ENCODE measurements around the gene ELN.
A peak's percentile ranks its signal among the peaks of the same experiment; 100 is the strongest.

ELN gene

GRCh38 chr7:74097937-74098614, 70.1 kb downstream of the ELN start:
- ATAC-seq: peak; percentile 64
- TF ChIP-seq ISL1 (CRISPR knock-in tag; IDR thresholded peaks at IDR 0.05): peak; percentile 60
- peak; percentile 55; the same call in 1 of the 2 replicates for TF ChIP-seq ZNF70 (CRISPR knock-in tag; IDR thresholded peaks at IDR 0.05)
- TF ChIP-seq POU6F1 (CRISPR knock-in tag; IDR thresholded peaks at IDR 0.05; ENCODE audit: borderline replicate concordance, low read depth): no peak
- TF ChIP-seq ARNTL (CRISPR knock-in tag; IDR thresholded peaks at IDR 0.05; ENCODE audit: borderline replicate concordance, low read depth): no peak
- TF ChIP-seq SNAI2 (CRISPR knock-in tag; IDR thresholded peaks at IDR 0.05): 0 out of 2 replicates have a peak, but pooled peaks have one; percentile 43
- no peak for TF ChIP-seq ESRRG (CRISPR knock-in tag; IDR thresholded peaks at IDR 0.05)
- TF ChIP-seq ZFP3 (CRISPR knock-in tag; IDR thresholded peaks at IDR 0.05): peak; percentile 69; the same call in 1 of the 2 replicates

GRCh38 chr7:74099031-74099430, 71.1 kb downstream of the ELN start:
- TF ChIP-seq ISL1 (CRISPR knock-in tag; IDR thresholded peaks at IDR 0.05): no peak
- no peak for TF ChIP-seq TSHZ2 (CRISPR knock-in tag; IDR thresholded peaks at IDR 0.05)
- TF ChIP-seq ESRRG (CRISPR knock-in tag; IDR thresholded peaks at IDR 0.05): no peak
- no peak for TF ChIP-seq ZNF565 (CRISPR knock-in tag; conservative IDR thresholded peaks at IDR 0.05; ENCODE audit: low read depth)
- TF ChIP-seq ZNF8 (CRISPR knock-in tag; IDR thresholded peaks at IDR 0.05): no peak
- no peak for TF ChIP-seq TOX (CRISPR knock-in tag; IDR thresholded peaks at IDR 0.05; ENCODE audit: borderline replicate concordance)
- no peak for TF ChIP-seq BACH2 (CRISPR knock-in tag; IDR thresholded peaks at IDR 0.05; ENCODE audit: borderline replicate concordance)
- no peak for TF ChIP-seq ARNTL (CRISPR knock-in tag; IDR thresholded peaks at IDR 0.05; ENCODE audit: borderline replicate concordance, low read depth)
- no peak for TF ChIP-seq PPARA (CRISPR knock-in tag; IDR thresholded peaks at IDR 0.05; ENCODE audit: borderline replicate concordance)
- TF ChIP-seq ZFP30 (CRISPR knock-in tag; IDR thresholded peaks at IDR 0.05): no peak
- no peak for TF ChIP-seq GLIS3 (CRISPR knock-in tag; IDR thresholded peaks at IDR 0.05)
- TF ChIP-seq, protein P1, sequence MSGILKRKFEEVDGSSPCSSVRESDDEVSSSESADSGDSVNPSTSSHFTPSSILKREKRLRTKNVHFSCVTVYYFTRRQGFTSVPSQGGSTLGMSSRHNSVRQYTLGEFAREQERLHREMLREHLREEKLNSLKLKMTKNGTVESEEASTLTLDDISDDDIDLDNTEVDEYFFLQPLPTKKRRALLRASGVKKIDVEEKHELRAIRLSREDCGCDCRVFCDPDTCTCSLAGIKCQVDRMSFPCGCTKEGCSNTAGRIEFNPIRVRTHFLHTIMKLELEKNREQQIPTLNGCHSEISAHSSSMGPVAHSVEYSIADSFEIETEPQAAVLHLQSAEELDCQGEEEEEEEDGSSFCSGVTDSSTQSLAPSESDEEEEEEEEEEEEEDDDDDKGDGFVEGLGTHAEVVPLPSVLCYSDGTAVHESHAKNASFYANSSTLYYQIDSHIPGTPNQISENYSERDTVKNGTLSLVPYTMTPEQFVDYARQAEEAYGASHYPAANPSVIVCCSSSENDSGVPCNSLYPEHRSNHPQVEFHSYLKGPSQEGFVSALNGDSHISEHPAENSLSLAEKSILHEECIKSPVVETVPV (CRISPR knock-in tag; IDR thresholded peaks at IDR 0.05): no peak
- ATAC-seq: no peak

- no peak for ATAC-seq
- TF ChIP-seq CREB5 (CRISPR knock-in tag; IDR thresholded peaks at IDR 0.05; ENCODE audit: low read depth) (no peak), PATZ1 (CRISPR knock-in tag; IDR thresholded peaks at IDR 0.05; ENCODE audit: borderline replicate concordance) (no peak), PPARA (CRISPR knock-in tag; IDR thresholded peaks at IDR 0.05; ENCODE audit: borderline replicate concordance) (no peak), TSHZ2 (CRISPR knock-in tag; IDR thresholded peaks at IDR 0.05) (no peak), ESRRG (CRISPR knock-in tag; IDR thresholded peaks at IDR 0.05) (no peak), RARB (CRISPR knock-in tag; IDR thresholded peaks at IDR 0.05) (no peak), ISL1 (CRISPR knock-in tag; IDR thresholded peaks at IDR 0.05) (no peak), TCF4 (CRISPR knock-in tag; IDR thresholded peaks at IDR 0.05; ENCODE audit: borderline replicate concordance) (no peak), ZFP30 (CRISPR knock-in tag; IDR thresholded peaks at IDR 0.05) (no peak), ZNF70 (CRISPR knock-in tag; IDR thresholded peaks at IDR 0.05) (no peak), ZNF565 (CRISPR knock-in tag; conservative IDR thresholded peaks at IDR 0.05; ENCODE audit: low read depth) (no peak), SNAI2 (CRISPR knock-in tag; IDR thresholded peaks at IDR 0.05) (no peak)
- TF ChIP-seq, protein P1 (CRISPR knock-in tag; IDR thresholded peaks at IDR 0.05): no peak
These were observed 73.2 kb downstream of the ELN start for GRCh38 chr7:74101061-74101681.
